ENCODE results near the gene MLLT10. TPM values are rescaled to one million over a fixed set of nuclear protein-coding genes. Genes with fewer than 3 reads are reported as not detected.

The MLLT10 gene
- total and polyA plus RNA-seq, 9 of the 15 experiments (the other 6 are each of a cell fraction or from before 2014, with no cell fraction given) = 18.8 to 81.4 (median 64.2) TPM

DNA sequence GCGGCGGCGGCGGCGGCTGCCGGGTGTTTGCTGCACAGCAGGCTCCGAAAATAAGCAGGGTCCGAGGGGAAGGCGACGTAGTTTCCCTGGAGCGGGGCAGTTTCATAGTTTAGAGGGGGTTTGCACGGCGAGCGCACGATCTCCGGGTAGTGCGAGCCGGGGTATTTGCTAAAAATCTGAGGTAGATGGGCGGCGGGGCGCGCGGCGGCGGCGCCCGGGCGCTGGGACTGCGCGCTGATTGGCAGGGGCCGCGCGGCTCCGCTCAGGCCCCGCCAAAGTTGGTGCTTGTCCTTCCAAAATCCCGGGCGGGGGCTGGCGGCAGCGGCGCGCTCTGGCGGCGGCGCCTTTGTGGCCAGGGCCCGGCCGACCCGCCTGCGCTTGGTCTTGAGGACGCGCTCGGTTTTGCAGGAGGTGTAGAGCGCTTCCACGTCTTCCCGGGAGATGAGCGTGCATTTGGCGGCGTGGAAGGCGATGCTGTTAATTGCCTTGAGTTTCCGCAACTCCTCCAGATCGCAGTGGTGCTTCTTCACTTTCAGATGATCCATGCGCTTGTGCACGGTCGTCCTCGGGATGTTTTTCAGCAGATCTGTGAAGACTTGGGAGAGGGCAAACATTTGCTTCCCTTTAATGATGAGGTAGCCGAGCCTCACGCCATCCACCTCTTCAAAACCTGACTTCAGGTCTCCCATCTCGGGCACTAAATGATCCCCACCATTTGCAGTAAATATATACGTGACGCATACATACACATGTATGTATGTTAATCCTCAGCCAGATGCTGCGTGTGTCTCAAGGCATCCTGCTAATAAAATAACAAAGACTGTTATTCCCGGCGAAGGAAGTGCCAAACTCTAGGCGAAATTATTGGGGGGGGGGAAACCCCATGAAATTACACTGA, 16.6 kb upstream of the MLLT10 start (continued):
- TF ChIP-seq, protein P1, sequence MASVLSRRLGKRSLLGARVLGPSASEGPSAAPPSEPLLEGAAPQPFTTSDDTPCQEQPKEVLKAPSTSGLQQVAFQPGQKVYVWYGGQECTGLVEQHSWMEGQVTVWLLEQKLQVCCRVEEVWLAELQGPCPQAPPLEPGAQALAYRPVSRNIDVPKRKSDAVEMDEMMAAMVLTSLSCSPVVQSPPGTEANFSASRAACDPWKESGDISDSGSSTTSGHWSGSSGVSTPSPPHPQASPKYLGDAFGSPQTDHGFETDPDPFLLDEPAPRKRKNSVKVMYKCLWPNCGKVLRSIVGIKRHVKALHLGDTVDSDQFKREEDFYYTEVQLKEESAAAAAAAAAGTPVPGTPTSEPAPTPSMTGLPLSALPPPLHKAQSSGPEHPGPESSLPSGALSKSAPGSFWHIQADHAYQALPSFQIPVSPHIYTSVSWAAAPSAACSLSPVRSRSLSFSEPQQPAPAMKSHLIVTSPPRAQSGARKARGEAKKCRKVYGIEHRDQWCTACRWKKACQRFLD (CRISPR knock-in tag; IDR thresholded peaks at IDR 0.05) = no peak
- TF ChIP-seq, protein P2, sequence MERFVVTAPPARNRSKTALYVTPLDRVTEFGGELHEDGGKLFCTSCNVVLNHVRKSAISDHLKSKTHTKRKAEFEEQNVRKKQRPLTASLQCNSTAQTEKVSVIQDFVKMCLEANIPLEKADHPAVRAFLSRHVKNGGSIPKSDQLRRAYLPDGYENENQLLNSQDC (CRISPR knock-in tag; IDR thresholded peaks at IDR 0.05) = no peak
- TF ChIP-seq RBM22 (IDR thresholded peaks at IDR 0.05; ENCODE audit: low read depth, low read length, poor library complexity, severe bottlenecking) (no peak), ZC3H4 (CRISPR knock-in tag; IDR thresholded peaks at IDR 0.05; ENCODE audit: borderline replicate concordance) (no peak), SP2 (IDR thresholded peaks at IDR 0.05; ENCODE audit: extremely low read depth, low read depth, low read length, poor library complexity, severe bottlenecking) (no peak), TBL1XR1 (IDR thresholded peaks at IDR 0.05; ENCODE audit: low read length in 2 of 2) (no peak), ZNF212 (CRISPR knock-in tag; IDR thresholded peaks at IDR 0.05) (no peak), SMAD3 (CRISPR knock-in tag; conservative IDR thresholded peaks at IDR 0.05) (no peak), HLTF (IDR thresholded peaks at IDR 0.05) (no peak), PTRF (tag; IDR thresholded peaks at IDR 0.05) (no peak), EHMT2 (IDR thresholded peaks at IDR 0.05) (no peak), CTBP1 (IDR thresholded peaks at IDR 0.05; ENCODE audit: borderline replicate concordance) (peak; percentile 93), RBM25 (IDR thresholded peaks at IDR 0.05; ENCODE audit: low read depth, low read length, severe bottlenecking) (peak; percentile 6), CEBPB (tag; IDR thresholded peaks at IDR 0.05) (no peak), ZEB2 (IDR thresholded peaks at IDR 0.05) (no peak), RAD51 (IDR thresholded peaks at IDR 0.05; ENCODE audit: borderline replicate concordance, low read depth) (no peak), ZNF561 (CRISPR knock-in tag; conservative IDR thresholded peaks at IDR 0.05) (no peak), GTF2E2 (tag; IDR thresholded peaks at IDR 0.05) (no peak), ZC3H11A (IDR thresholded peaks at IDR 0.05; ENCODE audit: low read depth, low read length) (no peak), L3MBTL2 (IDR thresholded peaks at IDR 0.05) (peak; percentile 71), CREM (IDR thresholded peaks at IDR 0.05; ENCODE audit: low read depth) (no peak)
- TF ChIP-seq, protein P3, sequence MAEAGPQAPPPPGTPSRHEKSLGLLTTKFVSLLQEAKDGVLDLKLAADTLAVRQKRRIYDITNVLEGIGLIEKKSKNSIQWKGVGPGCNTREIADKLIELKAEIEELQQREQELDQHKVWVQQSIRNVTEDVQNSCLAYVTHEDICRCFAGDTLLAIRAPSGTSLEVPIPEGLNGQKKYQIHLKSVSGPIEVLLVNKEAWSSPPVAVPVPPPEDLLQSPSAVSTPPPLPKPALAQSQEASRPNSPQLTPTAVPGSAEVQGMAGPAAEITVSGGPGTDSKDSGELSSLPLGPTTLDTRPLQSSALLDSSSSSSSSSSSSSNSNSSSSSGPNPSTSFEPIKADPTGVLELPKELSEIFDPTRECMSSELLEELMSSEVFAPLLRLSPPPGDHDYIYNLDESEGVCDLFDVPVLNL (CRISPR knock-in tag; IDR thresholded peaks at IDR 0.05; ENCODE audit: low read depth) = no peak
- TF ChIP-seq, protein P4, sequence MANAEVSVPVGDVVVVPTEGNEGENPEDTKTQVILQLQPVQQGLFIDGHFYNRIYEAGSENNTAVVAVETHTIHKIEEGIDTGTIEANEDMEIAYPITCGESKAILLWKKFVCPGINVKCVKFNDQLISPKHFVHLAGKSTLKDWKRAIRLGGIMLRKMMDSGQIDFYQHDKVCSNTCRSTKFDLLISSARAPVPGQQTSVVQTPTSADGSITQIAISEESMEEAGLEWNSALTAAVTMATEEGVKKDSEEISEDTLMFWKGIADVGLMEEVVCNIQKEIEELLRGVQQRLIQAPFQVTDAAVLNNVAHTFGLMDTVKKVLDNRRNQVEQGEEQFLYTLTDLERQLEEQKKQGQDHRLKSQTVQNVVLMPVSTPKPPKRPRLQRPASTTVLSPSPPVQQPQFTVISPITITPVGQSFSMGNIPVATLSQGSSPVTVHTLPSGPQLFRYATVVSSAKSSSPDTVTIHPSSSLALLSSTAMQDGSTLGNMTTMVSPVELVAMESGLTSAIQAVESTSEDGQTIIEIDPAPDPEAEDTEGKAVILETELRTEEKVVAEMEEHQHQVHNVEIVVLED (CRISPR knock-in tag; IDR thresholded peaks at IDR 0.05) = no peak
- TF ChIP-seq, protein P5, sequence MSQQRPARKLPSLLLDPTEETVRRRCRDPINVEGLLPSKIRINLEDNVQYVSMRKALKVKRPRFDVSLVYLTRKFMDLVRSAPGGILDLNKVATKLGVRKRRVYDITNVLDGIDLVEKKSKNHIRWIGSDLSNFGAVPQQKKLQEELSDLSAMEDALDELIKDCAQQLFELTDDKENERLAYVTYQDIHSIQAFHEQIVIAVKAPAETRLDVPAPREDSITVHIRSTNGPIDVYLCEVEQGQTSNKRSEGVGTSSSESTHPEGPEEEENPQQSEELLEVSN (IDR thresholded peaks at IDR 0.05; ENCODE audit: borderline replicate concordance in 1 of 2, extremely low read depth in 1 of 2, insufficient read depth in 1 of 2, insufficient read length in 1 of 2, low read depth in 1 of 2, low read length in 1 of 2, poor library complexity in 1 of 2, severe bottlenecking in 1 of 2) = peak in 1 of 2 experiments; percentile 67
